ENCODE results near the gene ZER1.

ZER1 gene

DNA sequence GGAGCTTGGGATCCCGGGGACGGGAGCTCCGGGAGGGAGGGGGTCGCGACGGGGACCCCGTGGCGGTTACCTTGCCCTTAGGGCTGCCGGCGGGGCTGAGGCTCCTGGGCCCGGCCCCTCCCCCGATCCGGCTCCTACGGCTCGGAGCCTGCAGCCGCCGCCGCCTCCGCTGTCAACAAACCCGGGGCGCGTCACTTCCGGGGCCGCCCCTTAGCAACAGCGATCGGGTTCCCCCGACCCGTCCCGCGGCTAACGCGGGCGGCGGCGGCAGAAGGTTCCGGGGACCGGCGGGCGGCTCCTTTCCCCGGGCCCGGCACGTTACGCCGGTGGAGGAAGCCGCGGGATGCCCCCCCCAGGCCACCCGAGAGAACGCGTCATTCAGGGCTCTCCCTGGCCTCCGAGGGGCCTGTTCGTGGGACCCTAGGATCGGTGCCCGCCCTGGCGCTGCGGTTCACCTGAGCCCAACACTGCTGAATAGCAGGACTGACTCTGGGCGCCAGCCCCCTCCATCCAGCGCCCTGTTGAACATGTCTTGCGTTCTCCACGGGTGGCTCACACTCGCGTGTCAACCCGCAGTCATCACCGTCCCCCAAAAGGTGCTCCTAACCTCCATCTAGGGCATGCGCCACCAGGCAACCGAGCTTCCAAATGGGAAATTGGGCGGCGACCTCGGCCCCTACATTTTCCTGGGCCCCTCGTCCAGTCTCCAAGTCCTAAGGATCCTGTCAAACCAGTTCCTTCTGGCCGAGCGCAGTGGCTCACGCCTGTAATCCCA, at the start of gene ZER1:
Gene ZER1 (minus strand): TSS at position 183 of the 775 bp plus-strand sequence. CDS start 16,362 bp downstream, outside the sequence.
- Histone ChIP-seq H3K36me3 (ENCODE audit: insufficient read depth, low read depth, low read length) (no peaks in the 10 kb centered on the region), H3K27ac (ENCODE audit: low read length) (peak within 1 kb of the TSS; percentile 93), H3K9ac (ENCODE audit: low read depth, low read length) (peak within 1 kb of the TSS; percentile 91), H3K4me1 (ENCODE audit: insufficient read depth, low read length) (peaks cover 3% of the 10 kb centered on the region; the same call in 1 of the 2 replicates), H3K9me3 (ENCODE audit: insufficient read depth, low read depth, low read length) (no peaks in the 10 kb centered on the region), H3K4me3 (ENCODE audit: low read length) (peak within 1 kb of the TSS; percentile 95), H3K27me3 (ENCODE audit: insufficient read depth, low read length) (no peaks in the 10 kb centered on the region)

DNA sequence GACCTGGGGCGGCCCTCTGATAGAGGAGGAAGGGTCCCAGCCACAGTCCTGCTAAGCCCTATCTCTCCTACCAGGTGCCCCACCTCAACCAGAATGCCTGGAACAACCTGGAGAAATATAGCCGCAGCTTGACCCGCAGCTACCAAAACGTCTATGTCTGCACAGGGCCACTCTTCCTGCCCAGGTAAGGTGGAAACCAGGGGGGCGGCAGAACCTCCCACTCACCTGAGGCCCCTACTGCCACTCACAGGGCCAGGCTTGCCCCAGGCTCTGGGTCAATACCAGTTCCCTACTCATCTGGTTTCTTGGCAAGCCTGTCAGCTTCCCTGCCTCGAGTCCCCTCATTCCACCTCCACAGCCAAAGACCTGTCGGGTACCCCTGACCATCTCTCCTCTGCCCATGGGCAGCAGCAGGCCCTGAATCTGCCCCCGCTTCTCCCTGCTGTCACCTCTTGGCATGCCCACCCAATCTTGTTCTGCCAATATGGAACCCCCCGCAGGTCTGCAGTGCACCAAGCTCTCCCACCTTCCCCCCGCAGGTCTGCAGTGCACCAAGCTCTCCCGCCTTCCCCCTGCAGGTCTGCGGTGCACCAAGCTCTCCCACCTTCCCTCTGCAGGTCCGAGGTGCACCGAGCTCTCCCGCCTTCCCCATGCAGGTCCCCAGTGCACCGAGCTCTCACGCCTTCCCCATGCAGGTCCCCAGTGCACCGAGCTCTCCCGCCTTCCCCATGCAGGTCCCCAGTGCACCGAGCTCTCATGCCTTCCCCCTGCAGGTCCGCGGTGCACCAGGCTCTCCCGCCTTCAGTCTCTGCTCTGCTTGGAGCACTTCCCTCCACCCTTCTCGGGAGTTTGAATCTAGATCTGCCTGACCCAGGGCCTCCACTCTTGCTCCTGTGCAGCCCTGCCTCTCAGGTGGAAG, 49.2 kb upstream of the ZER1 start:
- Histone ChIP-seq H3K36me3 (ENCODE audit: insufficient read depth, low read depth, low read length) (peaks cover 47% of the 10 kb centered on the region), H3K4me1 (ENCODE audit: insufficient read depth, low read length) (no peaks in the 10 kb centered on the region), H3K27ac (ENCODE audit: low read length) (no peak overlapping the region), H3K27me3 (ENCODE audit: insufficient read depth, low read length) (no peaks in the 10 kb centered on the region), H3K9me3 (ENCODE audit: insufficient read depth, low read depth, low read length) (no peaks in the 10 kb centered on the region), H3K4me3 (ENCODE audit: low read length) (no peak overlapping the region), H3K9ac (ENCODE audit: low read depth, low read length) (no peak overlapping the region)

DNA sequence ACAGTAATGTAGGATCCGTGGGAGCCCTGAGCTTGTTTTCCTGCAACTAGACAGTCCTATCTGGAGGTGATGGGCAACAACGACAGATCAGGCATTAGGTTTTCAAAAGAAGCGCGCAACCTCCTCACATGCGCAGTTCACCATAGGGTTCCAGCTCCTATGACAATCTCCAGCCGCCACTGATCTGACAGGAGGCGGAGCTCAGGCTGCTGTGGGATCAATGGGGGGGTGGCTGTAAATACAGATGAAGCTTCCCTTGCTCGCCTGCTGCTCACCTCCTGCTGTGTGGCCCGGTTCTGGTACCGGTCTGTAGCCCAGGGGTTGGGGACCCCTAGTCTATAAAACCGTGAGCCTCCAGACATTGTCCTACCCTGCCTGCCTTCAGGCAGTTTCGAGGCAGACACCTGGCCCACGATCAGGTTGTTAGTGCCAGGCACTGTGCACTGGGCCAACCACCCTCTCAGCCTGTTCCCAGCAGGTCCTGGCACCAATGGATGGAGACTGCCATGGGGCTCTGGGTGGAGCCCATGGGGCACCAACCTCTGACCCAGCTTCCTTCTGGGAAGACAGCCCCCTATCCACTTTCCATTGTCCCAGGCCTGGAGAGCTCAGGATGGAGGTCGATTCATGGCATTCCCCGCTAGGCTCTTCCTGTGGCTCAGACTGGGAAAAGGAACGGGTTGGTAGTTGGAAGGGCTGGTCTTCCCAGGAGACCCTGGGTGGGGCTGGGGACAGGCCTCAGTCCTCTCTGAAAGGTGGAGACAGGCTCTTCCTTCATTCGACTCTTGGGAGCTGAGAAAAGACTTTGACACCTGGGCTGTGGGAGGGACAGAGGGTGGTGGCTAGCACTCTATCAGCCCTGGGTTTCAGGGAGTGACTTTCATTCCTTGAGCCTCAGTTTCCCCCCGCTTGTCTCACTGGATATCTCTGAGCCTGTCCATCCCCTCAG, 48.3 kb upstream of the ZER1 start:
- Histone ChIP-seq H3K4me3 (ENCODE audit: low read length) (peak overlapping the region; percentile 67; the same call in 1 of the 2 replicates), H3K27me3 (ENCODE audit: insufficient read depth, low read length) (no peaks in the 10 kb centered on the region), H3K36me3 (ENCODE audit: insufficient read depth, low read depth, low read length) (peaks cover 38% of the 10 kb centered on the region), H3K27ac (ENCODE audit: low read length) (no peak overlapping the region), H3K4me1 (ENCODE audit: insufficient read depth, low read length) (no peaks in the 10 kb centered on the region), H3K9ac (ENCODE audit: low read depth, low read length) (no peak overlapping the region), H3K9me3 (ENCODE audit: insufficient read depth, low read depth, low read length) (no peaks in the 10 kb centered on the region)

DNA sequence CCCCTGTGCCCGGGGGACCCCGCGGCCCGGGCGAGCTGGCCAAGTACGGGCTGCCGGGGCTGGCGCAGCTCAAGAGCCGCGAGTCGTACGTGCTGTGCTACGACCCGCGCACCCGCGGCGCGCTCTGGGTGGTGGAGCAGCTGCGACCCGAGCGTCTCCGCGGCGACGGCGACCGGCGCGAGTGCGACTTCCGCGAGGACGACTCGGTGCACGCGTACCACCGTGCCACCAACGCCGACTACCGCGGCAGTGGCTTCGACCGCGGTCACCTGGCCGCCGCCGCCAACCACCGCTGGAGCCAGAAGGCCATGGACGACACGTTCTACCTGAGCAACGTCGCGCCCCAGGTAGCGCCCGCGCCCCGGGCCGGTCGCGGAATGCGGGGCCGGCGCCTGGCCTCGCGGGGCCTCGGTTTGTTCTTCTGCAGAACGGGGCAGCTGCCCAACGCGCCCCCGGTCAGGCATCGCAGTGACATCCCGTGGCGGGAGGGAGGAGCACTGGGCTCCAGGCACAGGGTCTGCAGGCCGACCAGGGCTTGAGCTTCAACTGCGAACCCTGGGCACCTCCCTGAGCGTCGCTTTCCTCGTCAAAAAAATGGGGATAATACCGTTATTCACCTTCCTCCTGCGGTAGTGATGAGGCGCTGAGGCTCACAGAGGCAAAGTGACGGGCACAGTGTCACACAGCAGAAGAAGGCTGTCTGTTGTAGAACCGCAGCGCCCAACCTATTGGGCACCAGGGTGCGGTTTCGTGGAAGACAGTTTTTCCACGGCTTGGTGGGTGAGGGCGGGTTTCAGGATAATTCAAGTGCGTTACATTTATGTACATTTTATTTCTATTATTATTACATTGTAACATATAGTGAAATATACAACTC, 47.4 kb upstream of the ZER1 start:
- Histone ChIP-seq H3K27me3 (ENCODE audit: insufficient read depth, low read length) (no peaks in the 10 kb centered on the region), H3K9me3 (ENCODE audit: insufficient read depth, low read depth, low read length) (no peaks in the 10 kb centered on the region), H3K4me1 (ENCODE audit: insufficient read depth, low read length) (no peaks in the 10 kb centered on the region), H3K4me3 (ENCODE audit: low read length) (peak overlapping the region; percentile 67), H3K9ac (ENCODE audit: low read depth, low read length) (no peak overlapping the region), H3K36me3 (ENCODE audit: insufficient read depth, low read depth, low read length) (peaks cover 29% of the 10 kb centered on the region), H3K27ac (ENCODE audit: low read length) (no peak overlapping the region)

DNA sequence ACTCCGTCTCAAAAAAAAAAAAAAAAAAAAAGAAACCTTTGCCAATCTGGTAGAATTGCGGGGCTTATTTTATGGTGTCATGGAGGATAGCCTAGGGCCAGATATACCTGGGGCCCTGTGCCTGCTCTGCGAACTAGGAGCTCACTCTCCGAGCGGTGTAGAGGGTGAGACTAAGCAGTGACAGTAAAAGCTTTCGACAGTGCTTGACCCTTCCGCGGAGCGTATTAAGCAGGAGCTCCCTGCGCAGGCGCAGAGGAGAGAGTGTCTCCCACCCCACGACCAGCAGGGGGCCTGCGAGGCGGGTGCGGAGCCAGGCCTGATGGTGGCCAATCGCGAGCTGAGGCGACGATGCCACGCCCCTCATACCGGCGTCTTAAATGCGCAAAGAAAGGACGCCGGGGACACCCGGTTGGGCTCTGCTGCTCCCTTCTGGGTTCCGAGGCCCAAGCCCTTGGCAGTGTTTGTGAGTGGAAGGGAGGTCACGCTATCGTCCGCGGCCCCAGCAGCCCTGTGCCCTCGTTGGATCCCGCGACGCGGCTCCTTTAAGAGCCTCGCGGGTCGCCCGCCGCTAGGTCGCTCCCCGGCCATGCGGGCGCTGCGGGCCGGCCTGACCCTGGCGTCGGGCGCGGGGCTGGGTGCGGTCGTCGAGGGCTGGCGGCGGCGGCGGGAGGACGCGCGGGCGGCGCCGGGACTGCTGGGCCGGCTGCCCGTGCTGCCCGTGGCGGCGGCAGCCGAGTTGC, 46.5 kb upstream of the ZER1 start, which contains the start of gene ENDOG:
Gene ENDOG (plus strand): TSS at position 402 of the 740 bp plus-strand sequence. CDS start 185 bp downstream, at position 587.
- H3K9ac ChIP-seq (ENCODE audit: low read depth, low read length) = no peak within 1 kb of the TSS; the same call in 1 of the 2 replicates
- H3K36me3 ChIP-seq (ENCODE audit: insufficient read depth, low read depth, low read length) = peaks cover 22% of the 10 kb centered on the region
- H3K27ac ChIP-seq (ENCODE audit: low read length) = no peak within 1 kb of the TSS
- H3K9me3 ChIP-seq (ENCODE audit: insufficient read depth, low read depth, low read length) = no peaks in the 10 kb centered on the region
- H3K27me3 ChIP-seq (ENCODE audit: insufficient read depth, low read length) = no peaks in the 10 kb centered on the region
- H3K4me1 ChIP-seq (ENCODE audit: insufficient read depth, low read length) = no peaks in the 10 kb centered on the region
- peak within 1 kb of the TSS; percentile 67 for H3K4me3 ChIP-seq (ENCODE audit: low read length)

DNA sequence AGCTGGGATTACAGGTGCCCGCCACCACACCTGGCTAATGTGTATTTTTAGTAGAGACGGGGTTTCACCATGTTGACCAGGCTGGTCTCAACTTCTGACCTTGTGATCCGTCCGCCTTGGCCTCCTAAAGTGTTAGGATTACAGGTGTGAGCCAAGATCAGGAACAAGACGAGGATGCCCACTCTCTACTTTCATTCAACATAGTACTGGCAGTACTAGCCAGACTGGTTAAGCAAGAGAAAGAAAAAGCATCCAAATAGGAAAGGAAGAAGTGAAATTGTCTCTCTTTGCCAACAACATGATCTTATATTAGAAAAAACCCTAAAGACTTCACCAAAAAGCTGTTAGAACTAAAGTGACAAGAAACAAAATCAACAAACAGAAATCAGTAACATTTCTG, 39.1 kb upstream of the ZER1 start:
- Histone ChIP-seq H3K4me1 (ENCODE audit: insufficient read depth, low read length) (no peaks in the 10 kb centered on the region), H3K27me3 (ENCODE audit: insufficient read depth, low read length) (no peaks in the 10 kb centered on the region), H3K27ac (ENCODE audit: low read length) (no peak overlapping the region), H3K9ac (ENCODE audit: low read depth, low read length) (no peak overlapping the region), H3K36me3 (ENCODE audit: insufficient read depth, low read depth, low read length) (peaks cover 19% of the 10 kb centered on the region), H3K4me3 (ENCODE audit: low read length) (no peak overlapping the region), H3K9me3 (ENCODE audit: insufficient read depth, low read depth, low read length) (no peaks in the 10 kb centered on the region)

DNA sequence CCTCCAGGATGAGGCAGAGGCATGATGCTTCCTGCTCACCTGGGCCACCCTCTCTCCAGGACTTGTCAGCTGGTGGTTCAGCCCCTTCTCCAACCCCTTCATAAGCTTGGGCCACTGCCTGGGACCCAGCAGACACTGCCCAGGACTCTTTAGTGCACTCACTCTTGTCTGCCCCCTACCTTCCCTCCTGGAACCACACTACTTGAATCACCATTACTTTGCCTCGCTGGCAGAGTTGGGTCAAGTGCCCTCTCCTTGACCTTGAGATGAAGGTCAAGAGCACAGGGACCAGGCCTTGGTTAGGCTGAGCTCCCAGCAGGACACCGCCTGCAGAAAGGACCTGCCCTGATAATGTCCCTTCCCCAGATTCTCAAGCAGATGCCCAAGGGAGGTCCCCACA, 38.1 kb upstream of the ZER1 start:
- Histone ChIP-seq H3K36me3 (ENCODE audit: insufficient read depth, low read depth, low read length) (peaks cover 29% of the 10 kb centered on the region), H3K4me1 (ENCODE audit: insufficient read depth, low read length) (no peaks in the 10 kb centered on the region), H3K9me3 (ENCODE audit: insufficient read depth, low read depth, low read length) (no peaks in the 10 kb centered on the region), H3K9ac (ENCODE audit: low read depth, low read length) (no peak overlapping the region), H3K4me3 (ENCODE audit: low read length) (no peak overlapping the region), H3K27ac (ENCODE audit: low read length) (no peak overlapping the region), H3K27me3 (ENCODE audit: insufficient read depth, low read length) (no peaks in the 10 kb centered on the region)

DNA sequence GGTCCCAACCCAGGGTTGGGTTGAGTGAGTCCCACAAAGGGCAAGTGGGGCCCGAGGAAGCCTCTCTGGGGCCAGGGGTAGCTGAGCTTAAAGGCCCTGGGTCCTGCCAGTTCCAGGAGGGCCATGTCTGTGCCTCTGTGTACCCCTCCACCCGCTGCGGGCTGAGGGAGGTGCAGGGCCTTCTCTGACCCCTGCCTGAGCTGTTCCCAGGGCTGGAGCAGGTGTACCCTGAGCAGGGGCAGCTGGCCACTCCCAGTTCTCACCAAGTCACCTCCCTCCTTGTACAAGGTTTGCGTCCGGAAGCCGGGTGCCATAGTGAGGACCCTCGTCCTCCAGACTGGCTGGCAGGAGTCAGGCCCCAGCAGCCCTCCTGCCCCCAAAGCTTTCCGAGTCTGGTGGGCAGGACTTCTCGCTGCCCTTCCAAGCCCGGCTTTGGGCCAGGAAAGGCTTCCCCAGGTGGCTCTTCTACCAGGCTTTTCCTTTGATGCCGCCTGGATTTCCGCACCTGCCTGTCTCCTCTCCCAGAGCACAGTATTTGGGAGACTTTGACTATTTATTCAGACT, 37.4 kb upstream of the ZER1 start:
- no peak overlapping the region for H3K4me3 ChIP-seq (ENCODE audit: low read length)
- H3K4me1 ChIP-seq (ENCODE audit: insufficient read depth, low read length) = no peaks in the 10 kb centered on the region
- no peaks in the 10 kb centered on the region for H3K27me3 ChIP-seq (ENCODE audit: insufficient read depth, low read length)
- no peak overlapping the region for H3K27ac ChIP-seq (ENCODE audit: low read length)
- H3K9me3 ChIP-seq (ENCODE audit: insufficient read depth, low read depth, low read length) = no peaks in the 10 kb centered on the region
- no peak overlapping the region for H3K9ac ChIP-seq (ENCODE audit: low read depth, low read length)
- H3K36me3 ChIP-seq (ENCODE audit: insufficient read depth, low read depth, low read length) = peaks cover 29% of the 10 kb centered on the region

DNA sequence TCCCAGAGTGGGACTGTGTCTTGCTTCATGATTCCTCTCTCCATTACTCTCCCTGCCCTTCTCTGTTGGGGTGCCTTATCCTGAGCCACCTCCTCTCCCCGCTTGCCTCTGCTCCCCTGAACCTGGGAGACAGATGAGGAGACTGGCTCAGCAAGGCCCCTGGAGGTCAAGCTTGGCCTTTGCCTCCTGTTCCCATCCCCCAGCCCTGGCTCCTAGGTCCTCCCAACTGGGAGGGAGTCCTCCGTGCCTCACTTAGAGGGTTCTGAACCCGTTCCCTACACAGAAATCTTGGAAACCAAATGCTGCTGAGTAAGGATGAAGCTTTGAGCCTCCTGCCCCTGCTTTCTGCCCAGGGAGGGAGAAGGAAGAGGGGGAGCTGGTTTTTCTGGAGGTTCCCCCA, 36.8 kb upstream of the ZER1 start:
- Histone ChIP-seq H3K4me3 (ENCODE audit: low read length) (no peak overlapping the region), H3K36me3 (ENCODE audit: insufficient read depth, low read depth, low read length) (peaks cover 35% of the 10 kb centered on the region), H3K4me1 (ENCODE audit: insufficient read depth, low read length) (no peaks in the 10 kb centered on the region), H3K27ac (ENCODE audit: low read length) (no peak overlapping the region), H3K27me3 (ENCODE audit: insufficient read depth, low read length) (no peaks in the 10 kb centered on the region), H3K9ac (ENCODE audit: low read depth, low read length) (no peak overlapping the region), H3K9me3 (ENCODE audit: insufficient read depth, low read depth, low read length) (no peaks in the 10 kb centered on the region)

DNA sequence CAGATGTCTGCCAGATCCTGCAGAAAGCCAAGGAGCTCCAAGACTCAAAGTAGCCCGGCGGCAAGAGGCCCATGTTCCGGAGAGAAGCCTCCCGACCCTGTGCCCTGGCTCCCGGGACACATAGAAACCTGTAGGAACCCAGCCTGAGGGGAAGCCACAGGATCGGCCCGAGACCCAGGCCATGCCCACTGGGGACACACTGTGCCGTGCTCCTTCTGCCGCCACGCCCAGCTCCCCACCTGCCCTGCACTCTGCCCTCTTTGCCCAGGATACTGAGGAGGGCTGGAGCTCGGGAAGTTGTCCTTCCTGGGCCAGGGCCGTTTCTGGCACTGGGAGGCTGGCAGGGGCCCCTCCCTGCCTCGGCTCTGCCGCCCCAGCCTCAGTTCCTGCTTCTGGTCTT, 36.1 kb upstream of the ZER1 start:
- Histone ChIP-seq H3K4me1 (ENCODE audit: insufficient read depth, low read length) (no peaks in the 10 kb centered on the region), H3K9ac (ENCODE audit: low read depth, low read length) (no peak overlapping the region), H3K36me3 (ENCODE audit: insufficient read depth, low read depth, low read length) (peaks cover 42% of the 10 kb centered on the region), H3K27me3 (ENCODE audit: insufficient read depth, low read length) (no peaks in the 10 kb centered on the region), H3K9me3 (ENCODE audit: insufficient read depth, low read depth, low read length) (no peaks in the 10 kb centered on the region), H3K4me3 (ENCODE audit: low read length) (no peak overlapping the region), H3K27ac (ENCODE audit: low read length) (no peak overlapping the region)

All from iPS-20b (cell line).